Stimulated activated naive CD8-positive, alpha-beta T cell treated with anti-CD3 and anti-CD28 coated beads, Interleukin-15, amount 100 ng/mL, for 72 hours (primary cell): ENCODE results near the gene DMRTC2.
"Not testable (repeated sequence)": the region's sequence is repeated elsewhere in the genome, so short reads cannot be mapped to it uniquely, and the experiment has no call there.

Experiments
- ATAC-seq: fragments of 150-1000 bp; cut with Tn5 transposase; 2 replicates; pipeline ENCODE4 v1.10.0; 2021; ENCODE audit warnings: mild to moderate bottlenecking, moderate library complexity
- DNase-seq, 2 donors: peaks; one replicate each; pipeline ENCODE4 v3.0.0; 2021 to 2022
- H3K27ac Mint-ChIP-seq, 2 donors: one replicate each; pipeline ENCODE4 v1.8.0; 2022; ENCODE audit warnings: mild to moderate bottlenecking in 2 of 2, mixed read lengths in 2 of 2, moderate library complexity in 2 of 2
- H3K27me3 Mint-ChIP-seq: one replicate; pipeline ENCODE4 v1.8.0; 2022; ENCODE audit warnings: mixed read lengths
- H3K4me1 Mint-ChIP-seq: one replicate; pipeline ENCODE4 v1.8.0; 2022; ENCODE audit warnings: mild to moderate bottlenecking, mixed read lengths
- H3K4me3 Mint-ChIP-seq, 2 donors: one replicate each; pipeline ENCODE4 v1.8.0; 2022; ENCODE audit warnings: mild to moderate bottlenecking in 2 of 2, mixed read lengths in 2 of 2, moderate library complexity in 1 of 2
- H3K9me3 Mint-ChIP-seq, 2 donors: one replicate each; pipeline ENCODE4 v1.8.0; 2022; ENCODE audit warnings: mixed read lengths in 2 of 2

The DMRTC2 gene

GRCh38 chr19:41872775-41873647 lies 28.2 kb downstream of the DMRTC2 start:
- Mint-ChIP-seq H3K4me1 (peaks cover 95% of the 10 kb centered on the region), H3K9me3 (no peaks in the 10 kb centered on the region), H3K4me3 (no peak overlapping the region), H3K27me3 (no peaks in the 10 kb centered on the region), H3K27ac (peak overlapping the region; percentile 25 to 76)
- ATAC-seq (no peak), DNase-seq (peak in 1 of 2 donors; percentile 66)

- ATAC-seq, DNase-seq, H3K9me3 Mint-ChIP-seq, H3K27me3 Mint-ChIP-seq: not testable (repeated sequence)
- Mint-ChIP-seq H3K4me1 (peaks cover 93% of the 10 kb centered on the region), H3K4me3 (peak overlapping the region; percentile 42 to 82), H3K27ac (peak overlapping the region in 1 of 2 donors; percentile 1)
Observed at GRCh38 chr19:41875973-41876372, 31.1 kb downstream of the DMRTC2 start.

DNA sequence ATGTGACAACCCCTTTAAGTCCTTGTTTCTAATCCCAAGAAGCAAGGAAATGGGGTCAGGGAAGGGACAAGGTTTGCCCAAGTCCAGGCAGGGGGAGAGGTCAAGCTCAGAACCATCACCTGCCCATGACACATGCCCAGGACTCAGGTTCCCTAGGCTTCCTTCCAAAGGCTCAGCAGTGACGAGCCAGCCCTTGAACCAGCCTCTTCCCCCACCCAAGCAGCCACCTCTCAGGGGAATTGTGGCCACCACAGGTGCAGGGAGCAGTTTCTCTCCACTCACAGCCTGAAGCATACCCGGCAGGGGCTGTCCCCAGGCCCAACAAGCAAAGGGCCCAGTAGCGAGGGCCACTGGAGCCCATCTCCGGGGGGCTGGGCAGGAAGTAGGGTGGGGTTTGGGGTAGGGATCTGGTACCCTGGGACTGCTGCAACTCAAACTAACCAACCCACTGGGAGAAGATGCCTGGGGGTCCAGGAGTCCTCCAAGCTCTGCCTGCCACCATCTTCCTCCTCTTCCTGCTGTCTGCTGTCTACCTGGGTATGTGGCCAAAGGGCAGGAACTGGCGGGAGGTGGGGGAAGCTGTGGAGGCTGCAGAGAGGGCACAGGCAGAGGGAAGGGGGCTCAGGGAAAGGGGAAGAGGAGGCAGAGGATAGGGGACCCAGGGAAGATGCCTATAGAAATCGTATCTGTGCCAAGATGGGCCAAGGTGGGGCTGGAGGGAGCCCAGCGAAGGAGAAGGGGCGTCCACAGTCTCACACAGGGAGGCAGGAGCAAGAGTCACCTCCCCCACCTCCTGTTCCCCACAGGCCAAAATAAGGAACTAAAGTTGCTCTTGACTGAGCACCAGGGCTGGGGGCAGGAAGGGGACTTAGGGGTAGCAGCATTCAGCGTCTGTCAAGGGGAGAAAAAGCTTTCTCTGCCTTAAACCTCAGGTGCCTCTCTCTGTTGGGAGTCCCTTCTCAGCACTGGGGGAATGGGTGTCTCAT lies 32.3 kb downstream of the DMRTC2 start, which contains the start of gene CD79A:
Gene CD79A (plus strand): TSS at position 433 of the 986 bp plus-strand sequence. CDS start 26 bp downstream, at position 459.
- peak within 1 kb of the TSS; percentile 82 to 89 for H3K4me3 Mint-ChIP-seq
- H3K4me1 Mint-ChIP-seq: peaks cover 90% of the 10 kb centered on the region
- ATAC-seq (peak; percentile 43), DNase-seq (no peak)
- H3K27ac Mint-ChIP-seq: peak within 1 kb of the TSS; percentile 94 to 97
- no peaks in the 10 kb centered on the region for H3K9me3 Mint-ChIP-seq
- no peaks in the 10 kb centered on the region for H3K27me3 Mint-ChIP-seq

DNA sequence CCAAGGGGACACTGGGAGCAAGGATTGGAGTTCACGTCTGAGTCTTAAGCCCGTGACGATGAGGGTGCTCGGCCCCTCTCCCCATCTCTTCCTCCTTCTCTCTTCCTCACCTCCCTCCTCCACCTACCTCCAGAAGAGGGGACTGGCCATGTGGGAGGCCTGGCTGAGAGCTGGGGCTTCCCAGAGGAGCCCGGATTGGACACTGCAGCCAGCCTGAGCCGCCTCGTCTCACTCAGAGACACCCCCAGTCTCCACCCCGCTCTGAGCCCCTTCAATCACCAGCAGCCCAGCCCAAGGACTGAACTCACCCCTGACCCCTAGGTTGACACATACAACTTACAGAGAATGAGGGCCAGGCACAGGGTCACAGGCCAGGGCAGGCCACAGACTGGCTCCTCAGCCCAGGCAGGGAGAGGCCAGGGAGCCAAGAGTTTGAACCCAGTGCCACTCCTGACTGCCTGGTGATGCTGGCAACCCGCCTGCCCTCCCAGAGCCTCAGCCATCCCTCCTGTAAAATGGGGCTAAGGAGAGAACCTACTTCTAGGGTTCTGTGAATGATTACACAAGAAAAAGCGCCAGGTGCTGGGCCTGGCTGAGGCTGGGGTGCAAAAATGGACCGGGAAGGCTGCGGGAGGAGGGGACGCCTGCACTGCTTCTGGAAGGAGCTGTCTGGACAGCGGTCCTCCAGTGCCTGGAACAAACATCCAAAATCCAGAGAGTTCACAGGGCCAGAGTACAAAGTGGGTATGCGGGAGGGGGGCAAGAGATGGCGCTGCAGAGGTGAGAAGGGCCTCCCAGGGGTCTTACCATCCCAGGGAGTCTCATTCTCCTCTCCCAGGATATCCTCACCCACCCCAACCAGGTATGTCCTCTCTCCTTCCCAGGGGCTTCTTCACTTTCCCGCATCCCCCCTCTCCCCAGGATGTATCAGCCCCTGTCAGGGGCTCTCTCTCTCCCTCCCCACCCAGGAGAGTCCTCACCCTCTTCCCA lies 33.4 kb downstream of the DMRTC2 start:
- no peaks in the 10 kb centered on the region for H3K27me3 Mint-ChIP-seq
- peak overlapping the region; percentile 82 to 89 for H3K4me3 Mint-ChIP-seq
- peaks cover 86% of the 10 kb centered on the region for H3K4me1 Mint-ChIP-seq
- H3K27ac Mint-ChIP-seq: peak overlapping the region; percentile 94 to 97
- H3K9me3 Mint-ChIP-seq: no peaks in the 10 kb centered on the region
- ATAC-seq: peak; percentile 48
- DNase-seq: no peak

- no peak for ATAC-seq
- peak overlapping the region; percentile 22 to 51 for H3K4me3 Mint-ChIP-seq
- DNase-seq: no peak
- peaks cover 81% of the 10 kb centered on the region for H3K4me1 Mint-ChIP-seq
- peak overlapping the region in 1 of 2 donors; percentile 43 for H3K27ac Mint-ChIP-seq
- no peaks in the 10 kb centered on the region for H3K9me3 Mint-ChIP-seq
- no peaks in the 10 kb centered on the region for H3K27me3 Mint-ChIP-seq
Observed at GRCh38 chr19:41879080-41879479, 34.2 kb downstream of the DMRTC2 start.

GRCh38 chr19:41879670-41880328 lies 35.0 kb downstream of the DMRTC2 start:
- H3K4me1 Mint-ChIP-seq: peaks cover 76% of the 10 kb centered on the region
- H3K27me3 Mint-ChIP-seq: no peaks in the 10 kb centered on the region
- ATAC-seq (no peak), DNase-seq (no peak)
- H3K27ac Mint-ChIP-seq: no peak overlapping the region
- no peaks in the 10 kb centered on the region for H3K9me3 Mint-ChIP-seq
- no peak overlapping the region for H3K4me3 Mint-ChIP-seq

DNA sequence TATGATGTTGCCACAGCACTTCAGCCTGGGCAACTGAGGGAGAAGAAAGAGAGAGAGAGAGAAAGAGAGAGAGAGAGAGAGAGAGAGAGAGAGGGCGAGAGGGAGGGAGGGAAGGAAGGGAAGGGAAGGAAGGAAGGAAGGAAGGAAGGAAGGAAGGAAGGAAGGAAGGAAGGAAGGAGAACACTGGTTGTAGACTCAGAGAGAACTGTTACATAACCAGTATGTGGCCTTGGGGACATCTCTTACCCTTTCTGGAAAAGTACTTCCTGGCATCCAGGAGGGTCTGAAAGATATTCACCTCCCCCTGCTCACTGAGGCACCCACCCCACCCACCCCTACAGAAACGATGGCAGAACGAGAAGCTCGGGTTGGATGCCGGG lies 35.5 kb downstream of the DMRTC2 start:
- H3K4me3 Mint-ChIP-seq: no peak overlapping the region
- H3K4me1 Mint-ChIP-seq: peaks cover 76% of the 10 kb centered on the region

DNA sequence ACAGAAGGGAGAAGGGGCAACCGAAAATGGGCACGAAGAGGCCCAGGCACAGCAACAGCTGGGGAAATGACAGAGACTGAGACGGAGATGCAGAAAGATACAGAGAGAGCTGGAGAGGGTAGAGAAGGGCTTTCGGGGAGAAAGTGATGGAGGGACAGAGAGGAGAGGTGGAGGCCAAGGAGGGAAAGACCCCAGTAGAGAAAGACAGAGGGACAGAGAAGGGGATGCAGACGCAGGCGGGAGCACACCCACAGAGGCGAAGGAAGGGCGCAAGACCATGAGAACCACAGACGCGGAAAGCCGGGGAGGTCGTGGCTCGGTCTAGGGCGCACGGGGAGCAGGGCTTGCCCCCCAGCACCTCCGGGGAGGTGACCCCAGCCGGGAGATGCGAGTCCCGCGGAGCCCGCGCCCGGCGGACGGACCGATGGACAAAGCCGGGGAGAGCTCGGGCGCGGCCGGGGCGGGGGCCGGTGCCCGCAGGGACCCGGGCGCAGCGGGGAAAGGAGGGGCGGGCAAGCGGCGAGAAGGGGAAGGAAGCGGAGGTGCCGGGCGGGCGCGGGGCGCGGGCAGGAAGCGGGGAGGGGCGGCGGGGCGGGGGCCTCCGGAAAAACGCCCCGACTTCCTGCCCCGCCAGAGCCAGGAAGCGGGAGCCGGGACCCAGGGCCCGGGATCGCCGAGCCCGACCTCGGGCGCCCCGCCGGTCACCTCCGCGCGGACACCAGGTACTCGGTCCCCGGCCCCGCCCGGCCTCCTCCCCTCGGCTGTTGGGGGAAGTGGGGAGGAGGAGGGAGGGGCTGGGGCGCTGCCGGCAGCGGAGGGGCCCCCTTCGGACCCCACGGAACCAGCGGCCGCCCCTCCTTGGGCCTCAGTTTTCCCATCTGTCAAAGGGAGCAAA lies 38.0 kb downstream of the DMRTC2 start, which contains the start of gene ARHGEF1:
Gene ARHGEF1 (plus strand): TSS at position 617 of the 895 bp plus-strand sequence. CDS start 4,899 bp downstream, outside the sequence.
- Mint-ChIP-seq H3K27ac (peak within 1 kb of the TSS; percentile 87 to 92), H3K27me3 (no peaks in the 10 kb centered on the region), H3K4me3 (peak within 1 kb of the TSS; percentile 87 to 94), H3K4me1 (peaks cover 68% of the 10 kb centered on the region), H3K9me3 (no peaks in the 10 kb centered on the region)
- DNase-seq: no peak
- no peak for ATAC-seq

More for the DNA sequence above, 35.5 kb downstream of the DMRTC2 start:
- H3K9me3 Mint-ChIP-seq: no peaks in the 10 kb centered on the region
- DNase-seq (no peak), ATAC-seq (no peak)
- no peak overlapping the region for H3K27ac Mint-ChIP-seq
- H3K27me3 Mint-ChIP-seq: no peaks in the 10 kb centered on the region

DNA sequence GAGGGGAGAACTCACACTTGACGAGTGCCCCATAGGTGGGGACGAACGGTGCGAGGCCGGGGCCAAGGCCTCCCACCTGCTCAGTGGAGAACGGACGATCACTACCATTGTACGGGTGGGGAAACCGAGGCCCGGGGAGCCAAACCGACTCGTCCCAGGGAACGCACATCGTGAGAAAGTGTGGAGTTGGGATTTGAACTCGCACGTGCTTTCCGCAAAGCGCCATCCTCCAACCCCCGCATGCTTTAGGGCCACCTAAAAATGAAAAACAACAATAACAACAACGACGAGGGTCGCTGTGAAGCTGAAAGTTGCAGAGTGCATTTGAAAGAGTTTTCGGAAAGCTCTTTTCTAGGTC lies 38.6 kb downstream of the DMRTC2 start:
- H3K9me3 Mint-ChIP-seq: no peaks in the 10 kb centered on the region
- ATAC-seq: no peak
- H3K27me3 Mint-ChIP-seq: no peaks in the 10 kb centered on the region
- peaks cover 68% of the 10 kb centered on the region for H3K4me1 Mint-ChIP-seq
- peak overlapping the region; percentile 77 to 88 for H3K4me3 Mint-ChIP-seq
- H3K27ac Mint-ChIP-seq: peak overlapping the region; percentile 81 to 87
- DNase-seq: no peak

DNA sequence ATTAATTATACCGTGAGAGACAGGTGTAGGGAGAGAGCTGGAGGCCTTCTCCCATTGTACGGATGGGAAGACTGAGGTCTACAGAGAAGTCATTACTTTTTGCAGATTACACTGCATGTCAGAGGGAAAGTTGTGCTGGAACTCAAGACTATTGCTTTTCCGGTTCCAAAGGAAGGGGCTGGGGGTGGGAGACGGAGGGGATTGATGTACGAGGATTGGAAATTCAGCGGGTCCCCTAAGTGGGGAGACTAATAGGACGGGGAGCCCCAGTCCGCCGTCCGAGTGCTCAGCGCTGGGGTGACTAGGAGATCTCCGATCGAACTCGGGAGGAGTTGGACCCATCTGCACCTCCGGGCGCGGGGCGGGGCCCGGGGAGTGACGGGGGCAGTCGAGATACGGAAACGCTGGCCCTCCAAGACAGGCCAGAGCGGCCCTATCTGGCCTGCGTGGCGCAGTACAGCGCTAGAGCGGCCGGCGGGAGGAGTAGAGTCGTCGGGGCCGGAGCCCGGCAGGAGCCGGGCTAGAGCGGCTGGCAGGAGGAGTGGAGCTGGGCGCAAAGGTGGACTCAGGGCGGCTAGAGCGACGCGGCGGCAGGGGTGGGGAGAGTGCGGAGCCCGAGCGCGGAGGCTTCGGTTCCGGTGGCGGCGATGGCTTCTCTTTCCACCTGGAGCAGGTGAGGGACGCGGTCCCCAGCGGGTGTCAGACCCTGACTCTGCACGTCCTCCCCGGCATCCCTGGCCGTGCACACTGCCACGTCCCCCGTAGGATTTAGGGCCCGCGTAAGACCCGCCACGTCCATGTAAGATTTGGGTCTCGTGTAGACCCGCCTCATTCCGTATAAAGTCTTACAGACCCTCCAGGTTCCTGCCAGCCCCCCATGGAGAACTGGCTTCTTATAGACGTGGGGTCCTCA lies 39.2 kb downstream of the DMRTC2 start:
- ATAC-seq (peak; percentile 82), DNase-seq (peak; percentile 96)
- peak overlapping the region; percentile 77 to 88 for H3K4me3 Mint-ChIP-seq
- H3K9me3 Mint-ChIP-seq: no peaks in the 10 kb centered on the region
- peaks cover 68% of the 10 kb centered on the region for H3K4me1 Mint-ChIP-seq
- H3K27me3 Mint-ChIP-seq: no peaks in the 10 kb centered on the region
- peak overlapping the region; percentile 81 to 87 for H3K27ac Mint-ChIP-seq

DNA sequence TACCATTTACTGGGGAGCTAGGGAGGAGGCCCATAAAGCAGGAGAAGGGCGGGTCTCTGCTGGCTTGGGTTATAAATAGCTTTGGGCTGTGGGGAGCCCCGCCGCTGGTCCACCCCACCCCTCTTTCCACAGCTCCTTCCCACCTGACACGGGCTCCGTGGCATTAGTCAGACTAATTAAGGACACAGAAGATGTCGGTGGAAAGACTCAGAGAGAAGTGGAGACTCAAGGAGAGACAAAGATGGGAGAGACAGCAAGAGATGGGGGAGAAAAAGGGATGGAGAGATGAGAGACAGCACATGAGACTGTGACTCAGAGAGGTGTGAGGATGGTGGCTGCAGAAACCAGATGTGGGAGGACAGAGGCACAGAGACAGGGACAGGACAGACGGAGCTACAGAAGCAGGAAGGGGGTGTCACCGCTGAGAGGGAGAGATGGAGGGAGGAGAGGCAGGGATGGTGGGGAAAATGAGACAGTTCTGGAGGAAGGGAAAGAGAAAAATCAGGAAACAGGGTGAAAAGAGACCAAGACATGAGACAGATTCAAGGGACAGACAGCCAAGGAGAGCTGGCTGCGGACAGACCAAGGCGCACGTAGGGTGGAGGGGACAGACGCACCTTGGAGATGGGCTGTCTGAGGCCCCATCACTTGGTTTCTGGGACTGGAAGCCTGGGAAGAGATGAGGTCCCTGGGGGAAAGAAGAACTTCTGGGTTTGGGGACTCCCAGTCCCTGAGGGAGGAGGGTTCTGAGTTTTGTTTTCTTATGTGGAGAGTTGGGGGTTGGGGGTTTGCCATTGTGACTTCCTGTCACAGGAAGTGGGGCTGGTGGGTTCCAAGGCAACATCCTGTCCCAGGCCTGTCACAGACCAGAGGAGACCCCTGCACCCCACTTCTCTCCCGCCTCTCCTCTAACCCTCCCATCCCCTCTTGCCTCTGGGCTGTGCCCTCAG lies 42.2 kb downstream of the DMRTC2 start:
- H3K4me3 Mint-ChIP-seq: peak overlapping the region; percentile 77 to 88
- peak overlapping the region; percentile 61 to 96 for H3K27ac Mint-ChIP-seq
- DNase-seq (peak; percentile 78 to 85), ATAC-seq (peak; percentile 70)
- no peaks in the 10 kb centered on the region for H3K27me3 Mint-ChIP-seq
- peaks cover 68% of the 10 kb centered on the region for H3K4me1 Mint-ChIP-seq
- H3K9me3 Mint-ChIP-seq: no peaks in the 10 kb centered on the region
